Nephron progenitor cell (in vitro differentiated cells): ENCODE measurements around the gene VASH2.
A peak's percentile ranks its signal among the peaks of the same experiment; 100 is the strongest.

Experiments
- DNase-seq: peaks from one replicate; pipeline ENCODE4 v3.0.0; 2021
- H3K27ac Mint-ChIP-seq: 2 replicates; pipeline ENCODE4 v1.8.0; 2021; ENCODE audit warnings: mild to moderate bottlenecking, moderate library complexity, mixed read lengths
- H3K27me3 Mint-ChIP-seq: 2 replicates; pipeline ENCODE4 v1.8.0; 2021; ENCODE audit warnings: mild to moderate bottlenecking, low read depth, mixed read lengths; ENCODE audit not compliant: poor library complexity
- H3K36me3 Mint-ChIP-seq: 2 replicates; pipeline ENCODE4 v1.8.0; 2021; ENCODE audit warnings: low read depth, mixed read lengths
- H3K4me1 Mint-ChIP-seq: 2 replicates; pipeline ENCODE4 v1.8.0; 2021; ENCODE audit warnings: mixed read lengths
- H3K4me3 Mint-ChIP-seq: 2 replicates; pipeline ENCODE4 v1.8.0; 2021; ENCODE audit warnings: mild to moderate bottlenecking, moderate library complexity, mixed read lengths
- H3K9me3 Mint-ChIP-seq: 2 replicates; pipeline ENCODE4 v1.8.0; 2021; ENCODE audit warnings: mild to moderate bottlenecking, moderate library complexity, mixed read lengths
- CTCF ChIP-seq: fragments of 200-600 bp; sonication (generic); IDR thresholded peaks from 2 replicates; pipeline ENCODE4 v1.5.0; 2021; ENCODE audit warnings: antibody characterized with exemption

The VASH2 gene

GRCh38 chr1:212979340-212980122 lies 29.2 kb downstream of the VASH2 start:
- TF ChIP-seq CTCF, result no peak
- H3K27ac Mint-ChIP-seq, result peak overlapping the region; percentile 82
- peaks cover 68% of the 10 kb centered on the region for H3K4me1 Mint-ChIP-seq
- H3K36me3 Mint-ChIP-seq, result peaks cover 75% of the 10 kb centered on the region
- no peaks in the 10 kb centered on the region for H3K9me3 Mint-ChIP-seq
- DNase-seq, result no peak
- H3K4me3 Mint-ChIP-seq, result no peak overlapping the region
- peaks cover 8% of the 10 kb centered on the region for H3K27me3 Mint-ChIP-seq

- Mint-ChIP-seq H3K27ac (peak overlapping the region; percentile 82), H3K36me3 (peaks cover 69% of the 10 kb centered on the region)
These were observed 29.9 kb downstream of the VASH2 start for GRCh38 chr1:212980123-212980785.

GRCh38 chr1:212981025-212981495 lies 30.7 kb downstream of the VASH2 start:
- Mint-ChIP-seq H3K27ac (peak overlapping the region; percentile 82), H3K27me3 (peaks cover 5% of the 10 kb centered on the region), H3K9me3 (no peaks in the 10 kb centered on the region), H3K4me1 (peaks cover 52% of the 10 kb centered on the region), H3K36me3 (peaks cover 66% of the 10 kb centered on the region), H3K4me3 (no peak overlapping the region)
- no peak for TF ChIP-seq CTCF
- no peak for DNase-seq

More at GRCh38 chr1:212980123-212980785, 29.9 kb downstream of the VASH2 start:
- peaks cover 60% of the 10 kb centered on the region for H3K4me1 Mint-ChIP-seq
- H3K4me3 Mint-ChIP-seq, result no peak overlapping the region
- no peak for TF ChIP-seq CTCF
- H3K9me3 Mint-ChIP-seq, result no peaks in the 10 kb centered on the region
- H3K27me3 Mint-ChIP-seq, result peaks cover 8% of the 10 kb centered on the region
- no peak for DNase-seq

- Mint-ChIP-seq H3K36me3 (peaks cover 64% of the 10 kb centered on the region), H3K4me1 (peaks cover 45% of the 10 kb centered on the region), H3K27me3 (peaks cover 5% of the 10 kb centered on the region), H3K4me3 (no peak overlapping the region), H3K9me3 (no peaks in the 10 kb centered on the region), H3K27ac (no peak overlapping the region)
- no peak for DNase-seq
- no peak for TF ChIP-seq CTCF
These were observed 31.4 kb downstream of the VASH2 start for GRCh38 chr1:212981571-212982328.

GRCh38 chr1:212982430-212983152 lies 32.2 kb downstream of the VASH2 start:
- Mint-ChIP-seq H3K4me3 (no peak overlapping the region), H3K9me3 (no peaks in the 10 kb centered on the region), H3K27me3 (peaks cover 5% of the 10 kb centered on the region), H3K27ac (no peak overlapping the region), H3K36me3 (peaks cover 58% of the 10 kb centered on the region), H3K4me1 (peaks cover 37% of the 10 kb centered on the region)
- TF ChIP-seq CTCF, result no peak
- DNase-seq, result no peak
